SK-N-SH treated with all-trans-retinoic acid at 6 μM for 48 hours (cell line): ENCODE measurements around the gene PDIK1L.

Experiments
- ATAC-seq: fragments of 200-7000 bp; cut with Tn5 transposase; 3 replicates; pipeline ENCODE4 v1.9.1; 2020; ENCODE audit warnings: mild to moderate bottlenecking, moderate library complexity
- BACH2 ChIP-seq: fragments of 250-450 bp; sonication (Bioruptor Pico); IDR thresholded peaks from 2 replicates; pipeline ENCODE4 v1.9.0; 2021; ENCODE audit warnings: mild to moderate bottlenecking, borderline replicate concordance
- CREB5 ChIP-seq: fragments of 250-450 bp; sonication (Bioruptor Pico); IDR thresholded peaks from 2 replicates; pipeline ENCODE4 v1.5.1; 2020; ENCODE audit warnings: low read depth, mild to moderate bottlenecking, moderate library complexity
- CSDC2 ChIP-seq: fragments of 250-450 bp; sonication (Bioruptor Pico); IDR thresholded peaks from 2 replicates; pipeline ENCODE4 v1.5.0; 2020; ENCODE audit warnings: mild to moderate bottlenecking, moderate library complexity
- CSRNP3 ChIP-seq: fragments of 250-450 bp; sonication (Bioruptor Pico); IDR thresholded peaks from 2 replicates; pipeline ENCODE4 v1.5.1; 2021; ENCODE audit warnings: mild to moderate bottlenecking, moderate library complexity
- GLIS3 ChIP-seq: fragments of 250-450 bp; sonication (Bioruptor Pico); IDR thresholded peaks from 2 replicates; pipeline ENCODE4 v1.5.0; 2020; ENCODE audit warnings: mild to moderate bottlenecking, moderate library complexity
- ISL1 ChIP-seq: fragments of 250-450 bp; sonication (Bioruptor Pico); IDR thresholded peaks from 2 replicates; pipeline ENCODE4 v2.1.2; 2022; ENCODE audit warnings: mild to moderate bottlenecking, moderate library complexity
- PATZ1 ChIP-seq: fragments of 250-450 bp; sonication (Bioruptor Pico); IDR thresholded peaks from 2 replicates; pipeline ENCODE4 v1.8.0; 2020; ENCODE audit warnings: mild to moderate bottlenecking, moderate library complexity, borderline replicate concordance
- POU6F1 ChIP-seq: fragments of 250-450 bp; sonication (Bioruptor Pico); IDR thresholded peaks from 2 replicates; pipeline ENCODE4 v1.8.0; 2021; ENCODE audit warnings: low read depth, mild to moderate bottlenecking, moderate library complexity, borderline replicate concordance
- PPARA ChIP-seq: fragments of 250-450 bp; sonication (Bioruptor Pico); IDR thresholded peaks from 2 replicates; pipeline ENCODE4 v1.5.0; 2020; ENCODE audit warnings: mild to moderate bottlenecking, borderline replicate concordance
- RARB ChIP-seq: fragments of 250-450 bp; sonication (Bioruptor Pico); IDR thresholded peaks from 2 replicates; pipeline ENCODE4 v1.8.0; 2021; ENCODE audit warnings: mild to moderate bottlenecking, moderate library complexity
- SNAI2 ChIP-seq: fragments of 250-450 bp; sonication (Bioruptor Pico); IDR thresholded peaks from 2 replicates; pipeline ENCODE4 v1.5.0; 2020; ENCODE audit warnings: mild to moderate bottlenecking, moderate library complexity
- TCF4 ChIP-seq: fragments of 250-450 bp; sonication (Bioruptor Pico); IDR thresholded peaks from 2 replicates; pipeline ENCODE4 v1.8.0; 2021; ENCODE audit warnings: mild to moderate bottlenecking, moderate library complexity, borderline replicate concordance
- TSHZ2 ChIP-seq: fragments of 250-450 bp; sonication (Bioruptor Pico); IDR thresholded peaks from 2 replicates; pipeline ENCODE4 v1.5.0; 2020; ENCODE audit warnings: mild to moderate bottlenecking, moderate library complexity
- ZC3H10 ChIP-seq: fragments of 250-450 bp; sonication (Bioruptor Pico); IDR thresholded peaks from 2 replicates; pipeline ENCODE4 v1.5.1; 2021; ENCODE audit warnings: mild to moderate bottlenecking, moderate library complexity
- ZFP3 ChIP-seq: fragments of 250-450 bp; sonication (Bioruptor Pico); IDR thresholded peaks from 2 replicates; pipeline ENCODE4 v1.5.0; 2020; ENCODE audit warnings: mild to moderate bottlenecking, moderate library complexity
- ZNF70 ChIP-seq: fragments of 450-650 bp; formaldehyde crosslinking; IDR thresholded peaks from 2 replicates; pipeline ENCODE4 v1.5.0; 2020; ENCODE audit warnings: mild to moderate bottlenecking, moderate library complexity

The PDIK1L gene

GRCh38 chr1:26066857-26067256 lies 44.8 kb upstream of the PDIK1L start:
- ATAC-seq: peak; percentile 37; the same call in 2 of the 3 replicates
- TF ChIP-seq ISL1 (CRISPR knock-in tag) (no peak), TCF4 (CRISPR knock-in tag) (peak; percentile 51; the same call in 1 of the 2 replicates), BACH2 (no peak), TSHZ2 (CRISPR knock-in tag) (no peak)

- no peak for TF ChIP-seq ZNF70 (CRISPR knock-in tag)
Observed at GRCh38 chr1:26067432-26067911, 44.2 kb upstream of the PDIK1L start, which contains the start of gene TRIM63. TSS of gene TRIM63 (minus strand) at chr1:26067630. CDS start at chr1:26067494, 136 bp downstream.

GRCh38 chr1:26069941-26070295 lies 41.7 kb upstream of the PDIK1L start:
- no peak for ATAC-seq

More at GRCh38 chr1:26067432-26067911, 44.2 kb upstream of the PDIK1L start, which contains the start of gene TRIM63:
- no peak for ATAC-seq

GRCh38 chr1:26070296-26070962 lies 41.2 kb upstream of the PDIK1L start:
- TF ChIP-seq TCF4 (CRISPR knock-in tag) (no peak), ZC3H10 (CRISPR knock-in tag) (no peak), RARB (CRISPR knock-in tag) (no peak), POU6F1 (no peak), PATZ1 (CRISPR knock-in tag) (no peak), ZNF70 (CRISPR knock-in tag) (no peak), SNAI2 (CRISPR knock-in tag) (no peak), CREB5 (CRISPR knock-in tag) (no peak), BACH2 (no peak), PPARA (no peak), GLIS3 (CRISPR knock-in tag) (no peak)
- ATAC-seq: no peak

More at GRCh38 chr1:26069941-26070295, 41.7 kb upstream of the PDIK1L start:
- no peak for TF ChIP-seq GLIS3 (CRISPR knock-in tag)
- TF ChIP-seq CREB5 (CRISPR knock-in tag): no peak
- TF ChIP-seq ZFP3 (CRISPR knock-in tag): no peak
- no peak for TF ChIP-seq CSRNP3 (CRISPR knock-in tag)
- no peak for TF ChIP-seq CSDC2
